ENCODE data around the gene ANKRD63.

- TF ChIP-seq CTCF (IDR thresholded peaks at IDR 0.05), result no peak
- TF ChIP-seq EZH2 (IDR thresholded peaks at IDR 0.05; ENCODE audit: borderline replicate concordance, insufficient read depth, low read depth, low read length, poor library complexity, severe bottlenecking), result no peak
Measured at GRCh38 chr15:40241269-40242212, 41.3 kb downstream of the ANKRD63 start.

Measured in B cell (primary cell).